ENCODE measurements around the gene THSD1. TPM values are rescaled to one million over a fixed set of nuclear protein-coding genes. Genes with fewer than 3 reads are reported as not detected.

THSD1 gene, protein sequence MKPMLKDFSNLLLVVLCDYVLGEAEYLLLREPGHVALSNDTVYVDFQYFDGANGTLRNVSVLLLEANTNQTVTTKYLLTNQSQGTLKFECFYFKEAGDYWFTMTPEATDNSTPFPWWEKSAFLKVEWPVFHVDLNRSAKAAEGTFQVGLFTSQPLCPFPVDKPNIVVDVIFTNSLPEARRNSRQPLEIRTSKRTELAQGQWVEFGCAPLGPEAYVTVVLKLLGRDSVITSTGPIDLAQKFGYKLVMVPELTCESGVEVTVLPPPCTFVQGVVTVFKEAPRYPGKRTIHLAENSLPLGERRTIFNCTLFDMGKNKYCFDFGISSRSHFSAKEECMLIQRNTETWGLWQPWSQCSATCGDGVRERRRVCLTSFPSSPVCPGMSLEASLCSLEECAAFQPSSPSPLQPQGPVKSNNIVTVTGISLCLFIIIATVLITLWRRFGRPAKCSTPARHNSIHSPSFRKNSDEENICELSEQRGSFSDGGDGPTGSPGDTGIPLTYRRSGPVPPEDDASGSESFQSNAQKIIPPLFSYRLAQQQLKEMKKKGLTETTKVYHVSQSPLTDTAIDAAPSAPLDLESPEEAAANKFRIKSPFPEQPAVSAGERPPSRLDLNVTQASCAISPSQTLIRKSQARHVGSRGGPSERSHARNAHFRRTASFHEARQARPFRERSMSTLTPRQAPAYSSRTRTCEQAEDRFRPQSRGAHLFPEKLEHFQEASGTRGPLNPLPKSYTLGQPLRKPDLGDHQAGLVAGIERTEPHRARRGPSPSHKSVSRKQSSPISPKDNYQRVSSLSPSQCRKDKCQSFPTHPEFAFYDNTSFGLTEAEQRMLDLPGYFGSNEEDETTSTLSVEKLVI
- 18.1 and 18.6 TPM in 2 replicates for total RNA-seq

DNA sequence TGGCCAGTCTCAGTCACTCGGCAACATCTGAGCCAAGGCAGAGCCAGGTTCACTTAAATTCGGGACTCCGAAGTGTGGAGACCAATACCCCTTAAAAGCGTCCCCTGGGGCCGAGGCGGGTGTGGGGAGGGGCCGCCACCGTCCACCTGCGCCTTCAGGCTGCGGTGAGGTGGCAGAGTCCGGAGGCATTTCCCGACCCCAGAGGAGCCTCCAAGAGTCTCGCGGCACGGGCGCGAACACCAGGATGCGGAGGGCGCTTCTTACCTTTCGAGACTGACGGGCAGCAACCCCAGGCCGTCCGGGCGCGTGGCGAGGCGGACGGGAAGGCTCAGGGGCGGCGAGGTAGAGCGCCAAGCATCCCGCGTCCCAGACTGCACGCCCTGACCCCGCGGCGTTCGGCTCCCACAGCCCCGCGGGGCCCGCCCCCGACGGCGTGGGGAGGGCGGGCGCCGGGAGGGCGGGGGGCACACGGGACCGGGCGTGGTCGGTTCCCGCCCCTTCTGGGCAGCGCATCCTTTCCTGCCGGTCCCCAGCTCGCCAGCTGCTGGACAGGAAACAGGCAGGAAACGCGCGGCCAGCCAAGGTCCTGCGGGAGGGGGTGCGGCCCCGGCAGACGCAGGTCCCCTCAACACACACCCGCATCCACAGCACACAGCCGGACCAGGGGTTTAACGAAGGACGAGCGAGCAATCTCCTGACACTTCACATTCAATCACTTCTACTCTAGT is at the start of gene THSD1:
Gene THSD1 (minus strand): TSS at position 406 of the 728 bp plus-strand sequence. CDS start 3,572 bp downstream, outside the sequence.

DNA sequence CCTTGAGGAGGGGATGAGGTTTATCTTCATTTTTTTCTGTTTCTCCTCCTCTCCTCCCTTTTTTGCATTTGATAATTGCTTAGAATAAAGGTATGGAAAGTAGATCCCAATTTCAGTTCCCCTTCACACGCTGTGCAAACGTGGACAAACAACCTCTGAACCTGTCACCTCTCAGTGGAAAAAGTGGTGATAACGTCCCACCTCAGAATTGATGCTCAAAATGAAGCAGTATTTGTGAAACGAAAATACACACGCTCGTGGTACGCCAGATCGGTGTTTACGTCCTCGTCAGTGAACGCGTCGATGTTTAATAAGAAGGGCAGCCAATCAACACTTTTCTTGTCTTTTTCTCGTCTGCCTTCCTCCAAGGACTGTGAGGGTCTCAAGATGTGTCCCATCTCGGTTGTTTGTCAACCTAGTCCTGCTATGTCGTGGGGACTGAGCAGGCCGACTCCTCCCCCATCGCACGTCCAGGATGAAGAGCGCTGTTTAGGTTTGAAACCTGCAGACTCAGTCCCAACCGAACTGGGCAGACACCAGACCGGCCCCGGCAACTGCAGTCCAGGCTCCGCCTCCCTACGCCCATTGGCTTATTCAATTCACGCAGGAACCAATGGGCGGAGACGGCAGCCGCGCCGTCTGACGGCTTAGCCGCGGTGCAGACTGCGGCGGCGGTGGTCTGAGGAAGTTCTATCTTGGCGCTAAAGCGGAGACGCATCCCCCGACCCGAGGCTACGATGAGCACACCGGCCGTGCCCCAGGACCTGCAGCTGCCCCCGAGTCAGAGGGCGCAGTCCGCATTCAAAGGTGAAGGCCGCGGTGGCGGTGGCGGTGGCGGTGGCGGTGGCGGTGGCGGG is 49.1 kb upstream of the THSD1 start, which contains the start of gene CKAP2:
Gene CKAP2 (plus strand): TSS at position 659 of the 857 bp plus-strand sequence. CDS start 79 bp downstream, at position 738.

DNA sequence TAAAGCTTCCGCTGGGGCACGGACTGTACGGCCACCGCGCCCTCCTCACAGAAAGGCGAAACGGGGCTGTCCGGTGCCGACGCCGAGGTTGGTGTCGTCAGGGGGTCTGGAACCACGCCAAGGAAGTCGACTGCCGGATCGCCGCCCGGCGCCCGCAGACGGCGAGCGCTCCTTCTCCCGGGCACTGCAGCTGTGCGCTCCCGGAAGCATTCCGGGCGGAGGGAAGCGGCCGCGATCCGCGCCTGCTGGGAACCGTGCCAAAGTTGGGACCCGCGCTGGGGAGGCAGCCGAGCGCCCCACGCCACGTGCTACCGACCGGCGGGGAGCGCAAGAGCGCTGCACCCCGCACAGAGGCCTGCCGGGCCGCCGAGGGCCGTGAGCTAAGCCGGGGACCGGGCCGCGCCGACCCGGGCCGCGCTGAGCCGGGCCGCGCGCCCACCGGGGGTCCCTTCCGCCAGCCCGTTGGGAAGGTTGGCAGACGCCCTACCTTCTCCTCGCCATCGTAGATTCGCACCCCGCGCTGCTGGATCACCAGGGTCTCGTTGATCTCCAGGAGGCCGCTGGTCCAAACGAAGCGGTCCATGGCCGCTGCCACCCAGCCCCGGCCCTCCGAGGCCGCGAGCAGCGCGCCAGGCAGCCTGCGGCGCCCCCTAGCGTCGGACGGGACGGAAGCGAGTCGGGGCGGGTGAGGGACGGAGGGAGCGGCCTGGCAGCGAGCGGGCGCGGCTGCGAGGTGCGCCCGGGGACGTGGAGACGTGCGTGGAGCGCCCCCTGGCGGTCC is 44.2 kb upstream of the THSD1 start, which contains the start of gene VPS36:
Gene VPS36 (minus strand): TSS at position 623 of the 781 bp plus-strand sequence. CDS start 40 bp downstream, at position 583.

Other genes with a start within 250 kb of the THSD1 start
- 9.9 and 11.6 TPM in 2 replicates for gene NEK3, start 246.6 kb downstream of the THSD1 start, total RNA-seq
- gene VPS36, start 44.5 kb upstream of the THSD1 start, total RNA-seq: 24.3 and 30.6 TPM in 2 replicates
- gene CKAP2, start 49.3 kb upstream of the THSD1 start, total RNA-seq: 16.2 and 39.2 TPM in 2 replicates
- gene HNRNPA1L2, start 236.3 kb upstream of the THSD1 start, total RNA-seq: 2.9 and 4.4 TPM in 2 replicates
- 25.1 and 43.1 TPM in 2 replicates for gene SUGT1, start 246.7 kb upstream of the THSD1 start, total RNA-seq